GM18861 (cell line): ENCODE measurements around the gene SPSB1.
"Not testable (repeated sequence)": the region's sequence is repeated elsewhere in the genome, so short reads cannot be mapped to it uniquely, and the experiment has no call there.

Experiments used
- ATAC-seq: cut with Tn5 transposase; IDR thresholded peaks from one replicate; pipeline ENCODE4 v1.9.1; 2021; ENCODE audit not compliant: unreplicated experiment

SPSB1 gene

GRCh38 chr1:9299571-9300541, 7.2 kb downstream of the SPSB1 start:
- ATAC-seq: not testable (repeated sequence)

DNA sequence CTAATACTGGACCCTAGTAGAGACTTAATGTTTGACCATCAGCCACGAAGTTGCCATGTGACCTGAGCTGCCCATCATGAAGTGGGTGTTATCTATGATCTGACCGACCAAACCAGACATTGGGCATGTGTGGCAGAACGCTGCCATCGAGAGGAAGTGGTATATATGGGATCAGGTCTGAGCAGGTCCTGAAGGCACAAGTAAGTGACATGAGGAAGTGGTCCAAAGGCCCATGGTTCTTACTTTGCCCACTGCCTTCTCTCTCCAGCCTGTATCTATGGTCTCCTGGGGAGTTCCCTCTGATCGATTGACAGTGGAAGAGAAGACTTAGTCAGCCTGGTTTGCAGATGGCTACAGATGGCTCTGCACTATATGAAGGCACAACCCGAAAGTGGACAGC, 7.9 kb downstream of the SPSB1 start:
- ATAC-seq: no peak

DNA sequence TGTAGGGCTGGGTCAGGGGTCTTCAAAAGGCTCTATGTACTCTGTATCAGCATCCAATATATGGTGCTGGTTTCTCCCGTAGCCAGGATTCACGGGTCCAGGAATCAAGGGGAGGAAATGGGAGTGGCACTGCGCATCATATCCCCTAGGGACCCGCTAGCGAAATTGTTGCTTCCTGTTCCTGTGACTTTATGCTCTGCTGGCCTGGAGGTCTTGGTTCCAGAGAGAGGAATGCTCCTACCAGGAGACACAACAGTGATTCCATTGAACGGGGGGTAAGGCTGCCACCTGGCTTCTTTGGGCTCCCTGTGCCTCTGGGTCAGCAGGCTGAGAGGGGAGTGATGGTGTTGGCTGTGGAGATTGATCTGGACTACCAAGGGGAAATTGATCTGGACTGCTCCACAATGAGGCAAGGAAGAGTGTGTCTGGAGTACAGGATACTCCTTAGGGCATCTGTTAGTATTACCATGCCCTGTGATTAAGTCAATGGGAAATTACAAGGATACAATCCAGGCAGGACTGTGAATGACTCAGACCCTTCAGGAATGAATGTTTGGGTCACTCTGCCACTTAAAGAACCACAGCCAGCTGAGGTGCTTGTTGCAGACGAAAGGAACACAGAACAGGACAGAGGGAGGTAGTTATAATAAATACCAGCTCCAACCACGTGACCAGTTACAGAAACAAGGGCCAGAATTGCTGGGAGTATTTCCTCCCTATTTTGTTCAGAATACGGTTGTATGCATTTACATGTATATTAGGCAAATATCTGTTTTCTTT, 10.2 kb downstream of the SPSB1 start:
- ATAC-seq: no peak

GRCh38 chr1:9303916-9304315, 11.2 kb downstream of the SPSB1 start:
- no peak for ATAC-seq

- no peak for ATAC-seq
Observed at GRCh38 chr1:9305216-9305615, 12.5 kb downstream of the SPSB1 start.

DNA sequence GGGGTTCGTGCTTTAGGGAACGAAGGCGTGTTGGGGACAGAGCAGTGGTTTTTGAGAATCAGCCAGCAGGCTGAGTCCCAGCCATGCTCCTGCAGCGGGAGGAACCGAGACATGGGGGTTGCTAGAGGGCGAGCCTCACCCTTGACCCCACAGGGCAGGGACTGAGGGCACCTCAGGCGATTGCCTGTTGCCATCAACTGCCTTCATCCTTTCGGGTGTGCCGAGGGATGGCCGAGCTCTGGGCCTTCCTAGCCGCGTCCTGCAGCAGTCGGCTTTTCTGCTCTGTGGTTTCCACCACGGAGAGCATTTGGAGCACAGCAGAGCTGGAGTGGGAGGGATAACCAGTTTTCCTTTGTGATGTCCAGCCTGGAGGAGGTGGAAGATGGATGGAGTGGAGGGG, 13.3 kb downstream of the SPSB1 start:
- ATAC-seq: no peak

GRCh38 chr1:9307303-9307702, 14.6 kb downstream of the SPSB1 start:
- no peak for ATAC-seq

DNA sequence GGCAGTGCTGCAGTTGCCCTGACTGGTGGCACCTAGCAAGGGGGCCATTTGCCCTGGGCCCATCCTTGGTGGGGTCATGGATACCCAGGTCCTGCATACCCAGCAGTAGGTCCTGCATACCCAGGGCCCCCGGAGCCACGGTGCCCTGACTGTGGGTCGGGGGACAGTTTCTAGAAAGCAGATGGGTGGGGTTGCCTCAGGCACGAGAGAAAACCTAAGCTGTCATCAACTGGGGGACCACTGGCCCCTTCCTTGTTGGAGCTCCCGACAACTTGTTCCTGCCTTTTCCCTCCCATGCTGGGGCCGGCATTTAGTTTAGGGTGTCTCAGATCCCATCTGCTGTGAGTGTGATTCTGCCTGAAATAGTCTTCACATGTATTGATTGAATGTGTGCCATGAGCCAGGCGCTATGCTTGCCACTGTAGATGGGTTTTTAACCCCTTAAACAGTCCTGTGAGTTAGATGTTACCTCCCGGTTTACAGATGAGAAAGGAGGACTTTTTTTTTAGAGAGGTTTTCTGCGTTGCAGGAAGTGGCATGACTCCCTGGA, 15.6 kb downstream of the SPSB1 start:
- ATAC-seq: no peak

DNA sequence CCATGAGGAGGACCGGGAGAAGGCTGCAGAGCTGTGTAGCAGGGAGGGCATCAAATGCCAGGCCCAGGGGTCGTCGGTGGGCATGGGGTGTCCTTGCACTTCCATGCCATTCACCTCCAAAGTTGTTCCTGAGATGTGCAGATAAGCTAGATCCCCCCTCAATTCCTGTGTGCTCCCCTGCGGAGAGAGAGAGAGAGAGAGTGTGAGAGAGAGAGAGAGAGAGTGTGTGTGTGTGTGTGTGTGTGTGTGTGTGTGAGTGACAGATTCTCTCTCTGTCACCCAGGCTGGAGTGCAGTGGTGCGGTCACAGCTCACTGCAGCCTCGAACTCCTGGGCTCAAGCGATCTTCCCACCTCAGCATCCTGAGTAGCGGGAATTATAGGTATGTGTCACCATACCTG, 16.4 kb downstream of the SPSB1 start:
- ATAC-seq: no peak

DNA sequence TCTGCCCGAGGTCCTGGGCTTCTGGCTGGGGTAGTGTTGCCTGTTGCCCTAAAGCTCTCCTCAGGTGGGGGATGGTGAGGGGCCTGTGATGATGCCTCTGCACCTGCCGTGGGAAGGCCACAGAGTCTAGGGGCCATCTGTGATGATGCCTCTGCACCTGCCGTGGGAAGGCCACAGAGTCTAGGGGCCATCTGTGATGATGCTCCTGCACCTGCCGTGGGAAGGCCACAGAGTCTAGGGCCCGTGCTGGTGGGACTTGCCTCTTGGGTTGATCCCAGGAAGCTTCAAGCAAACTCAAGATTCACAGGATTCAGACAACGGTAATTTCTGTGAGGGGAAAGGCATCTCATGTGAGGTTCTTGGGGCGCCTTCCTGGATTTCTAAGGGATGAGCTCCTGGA, 17.3 kb downstream of the SPSB1 start:
- ATAC-seq: no peak

GRCh38 chr1:9311029-9311428, 18.3 kb downstream of the SPSB1 start:
- ATAC-seq: no peak

GRCh38 chr1:9311479-9311878, 18.8 kb downstream of the SPSB1 start:
- ATAC-seq: no peak

- ATAC-seq: no peak
Observed at GRCh38 chr1:9312168-9312720, 19.6 kb downstream of the SPSB1 start.

DNA sequence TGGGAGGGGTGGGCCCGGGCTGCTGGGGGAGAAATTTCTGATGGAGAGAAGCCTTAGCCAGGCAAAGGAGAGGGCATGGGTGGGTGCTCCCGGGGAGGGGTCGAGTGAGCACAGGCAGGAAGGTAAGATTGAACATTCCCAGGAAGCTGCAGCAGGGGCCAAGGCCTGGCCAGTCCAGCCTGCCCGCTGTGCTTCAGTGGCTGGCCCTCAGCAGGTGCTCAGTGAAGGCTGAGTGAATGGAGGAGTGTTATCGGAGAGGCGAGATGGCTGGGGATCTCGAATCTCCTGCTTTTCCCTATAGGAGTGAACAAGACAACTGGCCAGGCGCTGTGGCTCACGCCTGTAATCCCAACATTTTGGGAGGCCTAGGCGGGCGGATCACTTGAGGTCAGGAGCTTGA, 20.9 kb downstream of the SPSB1 start:
- ATAC-seq: no peak

- ATAC-seq: no peak
Observed at GRCh38 chr1:9314111-9314510, 21.4 kb downstream of the SPSB1 start.

- ATAC-seq: no peak
Observed at GRCh38 chr1:9314711-9315379, 22.2 kb downstream of the SPSB1 start.

GRCh38 chr1:9315411-9316079, 22.9 kb downstream of the SPSB1 start:
- no peak for ATAC-seq

GRCh38 chr1:9316080-9316444, 23.4 kb downstream of the SPSB1 start:
- no peak for ATAC-seq

- ATAC-seq: no peak
Observed at GRCh38 chr1:9316512-9316911, 23.8 kb downstream of the SPSB1 start.

GRCh38 chr1:9317072-9317471, 24.4 kb downstream of the SPSB1 start:
- no peak for ATAC-seq
